Liver (tissue), 9 donors: ENCODE results near the gene MED17. TPM values are rescaled to one million over a fixed set of nuclear protein-coding genes. Genes with fewer than 3 reads are reported as not detected.
"Not testable (repeated sequence)": the region's sequence is repeated elsewhere in the genome, so short reads cannot be mapped to it uniquely, and the experiment has no call there.

Experiments used
- DNase-seq: peaks from one replicate; pipeline ENCODE4 v3.0.0-alpha.2; 2017; ENCODE audit warnings: low spot score
- H3K27ac ChIP-seq, 2 donors: one replicate each; pipeline ENCODE4 v1.7.0; 2013; ENCODE audit warnings: inconsistent platforms in 2 of 2, low read length in 2 of 2, control low read depth in 1 of 2, low read depth in 1 of 2, mild to moderate bottlenecking in 1 of 2
- H3K27me3 ChIP-seq, 4 donors: one replicate each; pipeline versions ENCODE4 v1.6.1 to v1.7.0; 2013; ENCODE audit warnings: low read length in 3 of 4, inconsistent platforms in 1 of 4, mild to moderate bottlenecking in 1 of 4, moderate library complexity in 1 of 4; ENCODE audit not compliant: control insufficient read depth in 4 of 4, insufficient read depth in 4 of 4
- H3K36me3 ChIP-seq, 4 donors: one replicate each; pipeline versions ENCODE4 v1.6.1 to v1.7.0; 2013; ENCODE audit warnings: low read length in 3 of 4, mild to moderate bottlenecking in 3 of 4, low read depth in 1 of 4, moderate library complexity in 1 of 4; ENCODE audit not compliant: control insufficient read depth in 4 of 4, insufficient read depth in 3 of 4
- H3K4me1 ChIP-seq, 4 donors: one replicate each; pipeline versions ENCODE4 v1.6.1 to v1.7.0; 2013; ENCODE audit warnings: low read length in 3 of 4, mild to moderate bottlenecking in 3 of 4, moderate library complexity in 1 of 4; ENCODE audit not compliant: control insufficient read depth in 4 of 4, insufficient read depth in 4 of 4
- H3K4me3 ChIP-seq, 3 donors: one replicate each; pipeline versions ENCODE4 v1.6.1 to v1.7.0; 2013; ENCODE audit warnings: low read length in 3 of 3, control low read depth in 1 of 3, low read depth in 1 of 3, mild to moderate bottlenecking in 1 of 3
- H3K9ac ChIP-seq, 2 donors: one replicate each; pipeline ENCODE4 v1.7.0; 2013; ENCODE audit warnings: low read length in 2 of 2, mild to moderate bottlenecking in 2 of 2, moderate library complexity in 2 of 2, control low read depth in 1 of 2, low read depth in 1 of 2
- H3K9me3 ChIP-seq, 4 donors: one replicate each; pipeline versions ENCODE4 v1.6.1 to v1.7.0; 2013; ENCODE audit warnings: low read length in 3 of 4; ENCODE audit not compliant: control insufficient read depth in 4 of 4
- ATF3 ChIP-seq: IDR thresholded peaks from 2 replicates; pipeline ENCODE4 v1.6.1; 2016; ENCODE audit warnings: antibody characterized with exemption
- CTCF ChIP-seq: fragments of 150-350 bp; IDR thresholded peaks from 2 replicates; pipeline ENCODE4 v1.5.1; 2017; ENCODE audit warnings: improper control_type of control experiment, low read depth, low read length; ENCODE audit not compliant: missing input control
- FOXA1 ChIP-seq: IDR thresholded peaks from 2 replicates; pipeline ENCODE4 v1.6.1; 2016; ENCODE audit warnings: antibody characterized with exemption
- FOXA2 ChIP-seq: IDR thresholded peaks from 2 replicates; pipeline ENCODE4 v1.6.1; 2016; ENCODE audit warnings: antibody characterized with exemption
- GABPA ChIP-seq, 2 donors: IDR thresholded peaks in 1 of 2; conservative IDR thresholded peaks in 1 of 2; 2 replicates each; pipeline ENCODE4 v1.6.1; 2016; ENCODE audit warnings: antibody characterized with exemption in 2 of 2, mild to moderate bottlenecking in 1 of 2, moderate library complexity in 1 of 2
- HNF4A ChIP-seq, 2 donors: conservative IDR thresholded peaks; 2 replicates each; pipeline ENCODE4 v1.6.1; 2016; ENCODE audit warnings: antibody characterized with exemption in 2 of 2, mild to moderate bottlenecking in 2 of 2
- JUND ChIP-seq, 2 donors: IDR thresholded peaks; 2 replicates each; pipeline ENCODE4 v1.6.1; 2016; ENCODE audit warnings: antibody characterized with exemption in 2 of 2
- NR2F2 ChIP-seq: IDR thresholded peaks from 2 replicates; pipeline ENCODE4 v1.6.1; 2016; ENCODE audit warnings: antibody characterized with exemption
- RAD21 ChIP-seq, 2 donors: IDR thresholded peaks; 2 replicates each; pipeline ENCODE4 v1.6.1; 2016; ENCODE audit warnings: antibody characterized with exemption in 2 of 2, mild to moderate bottlenecking in 2 of 2
- RXRA ChIP-seq, 2 donors: IDR thresholded peaks; 2 replicates each; pipeline ENCODE4 v1.6.1; 2017 to 2018; ENCODE audit warnings: antibody characterized with exemption in 2 of 2, mild to moderate bottlenecking in 1 of 2
- SP1 ChIP-seq: IDR thresholded peaks from 2 replicates; pipeline ENCODE4 v1.6.1; 2018; ENCODE audit warnings: antibody characterized with exemption, mild to moderate bottlenecking
- YY1 ChIP-seq: IDR thresholded peaks from 2 replicates; pipeline ENCODE4 v1.6.1; 2016; ENCODE audit warnings: antibody characterized with exemption, mild to moderate bottlenecking
- ZBTB33 ChIP-seq: IDR thresholded peaks from 2 replicates; pipeline ENCODE4 v1.6.1; 2016; ENCODE audit warnings: antibody characterized with exemption
- WGBS: extraction: QIAGEN DNeasy Blood & Tissue Kit; methylation state at CpG from one replicate; pipeline ENCODE4 v1.1.7; 2013; 5-methylcytosine and 5-hydroxymethylcytosine counted together
- polyA plus RNA-seq, 2 donors: library from polyadenylated mRNA; stranded (reverse) in 1 of 2; unstranded in 1 of 2; fragments of 200-250 nt in 1 of 2; fragments of >200 nt in 1 of 2; fragmentation: Nextera tagmentation in 1 of 2; extraction: Ambion mirVana in 1 of 2; gene quantifications; one replicate each; pipeline versions ENCODE4 v1.2.1 to v1.2.3, GENCODE V29; 2013 to 2015
- total RNA-seq, 2 donors: library from RNA; depleted of rRNA; stranded (reverse); fragments of >200 nt; gene quantifications; one replicate each; pipeline ENCODE4 v1.2.3, GENCODE V29; 2014
- donor health status: healthy.
- donor health status: healthy.
- donor health status: healthy.
- donor health status: healthy.
- donor health status: healthy.

Gene MED17
- total and polyA plus RNA-seq, 4 donors, result 2.8 to 12.7 (median 7.5) TPM

GRCh38 chr11:93757301-93757700 lies 26.8 kb upstream of the MED17 start:
- Histone ChIP-seq H3K4me3 (no peak overlapping the region), H3K4me1 (no peaks in the 10 kb centered on the region), H3K9ac (no peak overlapping the region), H3K27me3 (no peaks in the 10 kb centered on the region), H3K9me3 (no peaks in the 10 kb centered on the region), H3K27ac (no peak overlapping the region), H3K36me3 (peaks cover 24 to 81% (median 64%) of the 10 kb centered on the region in 4 donors)
- DNase-seq, result no peak
- no peak for TF ChIP-seq GABPA (IDR thresholded peaks at IDR 0.05 in 1 of 2, conservative IDR thresholded peaks at IDR 0.05 in 1 of 2)
- no peak for TF ChIP-seq HNF4A (conservative IDR thresholded peaks at IDR 0.05)
- WGBS, result 91% methylated on average over 3 of the region's 3 CpGs

- WGBS, result 96% methylated on average over 38 of the region's 38 CpGs
- H3K27me3 ChIP-seq, result no peaks in the 10 kb centered on the region
Measured at GRCh38 chr11:93757924-93758865, 25.9 kb upstream of the MED17 start.

GRCh38 chr11:93759123-93759522 lies 25.0 kb upstream of the MED17 start:
- peaks cover 26 to 86% (median 70%) of the 10 kb centered on the region in 4 donors for H3K36me3 ChIP-seq
- not testable (repeated sequence) for H3K27ac ChIP-seq, DNase-seq, H3K4me3 ChIP-seq, H3K4me1 ChIP-seq, H3K9ac ChIP-seq, H3K9me3 ChIP-seq, H3K27me3 ChIP-seq
- 95% methylated on average over 4 of the region's 4 CpGs for WGBS

More at GRCh38 chr11:93757924-93758865, 25.9 kb upstream of the MED17 start:
- no peaks in the 10 kb centered on the region for H3K4me1 ChIP-seq
- DNase-seq, result no peak
- no peak overlapping the region for H3K9ac ChIP-seq
- no peak for TF ChIP-seq RXRA (IDR thresholded peaks at IDR 0.05)
- no peak for TF ChIP-seq ATF3
- no peak for TF ChIP-seq RAD21 (IDR thresholded peaks at IDR 0.05)
- TF ChIP-seq SP1, result no peak
- no peak for TF ChIP-seq YY1
- no peak for TF ChIP-seq ZBTB33
- TF ChIP-seq NR2F2, result no peak
- TF ChIP-seq FOXA2, result no peak
- no peak overlapping the region for H3K27ac ChIP-seq
- no peak overlapping the region for H3K4me3 ChIP-seq
- H3K36me3 ChIP-seq, result peaks cover 25 to 88% (median 72%) of the 10 kb centered on the region in 4 donors
- no peaks in the 10 kb centered on the region for H3K9me3 ChIP-seq

GRCh38 chr11:93761910-93762309 lies 22.2 kb upstream of the MED17 start:
- Histone ChIP-seq H3K9ac (no peak overlapping the region), H3K36me3 (peaks cover 20 to 71% (median 55%) of the 10 kb centered on the region in 4 donors), H3K4me1 (peaks cover 0 to 9% (median 3%) of the 10 kb centered on the region in 4 donors), H3K27me3 (no peaks in the 10 kb centered on the region), H3K4me3 (no peak overlapping the region), H3K9me3 (no peaks in the 10 kb centered on the region), H3K27ac (no peak overlapping the region)
- WGBS, result 99% methylated on average over 1 of the region's 1 CpG
- DNase-seq, result no peak
- TF ChIP-seq CTCF, result no peak
- TF ChIP-seq FOXA2, result no peak
- TF ChIP-seq FOXA1, result no peak
- TF ChIP-seq NR2F2, result no peak
- TF ChIP-seq RXRA (IDR thresholded peaks at IDR 0.05), result no peak
- no peak for TF ChIP-seq SP1
- TF ChIP-seq ZBTB33, result no peak
- TF ChIP-seq JUND (IDR thresholded peaks at IDR 0.05), result no peak
- TF ChIP-seq RAD21 (IDR thresholded peaks at IDR 0.05), result no peak
